Measurements from ENCODE around the gene SYCN.

Gene SYCN

GRCh38 chr19:39177736-39178135 is 26.3 kb downstream of the SYCN start:
- Histone ChIP-seq H3K27me3 (ENCODE audit: control insufficient read depth in 1 of 2, insufficient read depth in 1 of 2, low read length in 2 of 2) (no peaks in the 10 kb centered on the region), H3K27ac (ENCODE audit: low read length, poor library complexity, severe bottlenecking) (no peak overlapping the region), H3K4ac (ENCODE audit: low read depth in 1 of 2, low read length in 2 of 2) (no peak overlapping the region), H3K4me3 (ENCODE audit: insufficient read depth in 1 of 2, low read depth in 1 of 2, low read length in 2 of 2) (no peak overlapping the region), H2AFZ (ENCODE audit: low read depth, low read length) (no peak overlapping the region), H2BK5ac (ENCODE audit: low read depth, low read length, poor library complexity, severe bottlenecking) (no peak overlapping the region), H3K36me3 (ENCODE audit: control insufficient read depth in 1 of 2, insufficient read depth in 2 of 2, low read depth in 1 of 2, low read length in 2 of 2) (peaks cover 48 to 90% of the 10 kb centered on the region in 2 experiments), H3K18ac (ENCODE audit: low read depth in 1 of 2, low read length in 2 of 2) (no peak overlapping the region), H3K4me2 (ENCODE audit: low read length, poor library complexity, severe bottlenecking) (no peak overlapping the region), H3K79me1 (replicated peaks; ENCODE audit: low read length, poor library complexity, severe bottlenecking) (peaks cover 22% of the 10 kb centered on the region), H4K8ac (ENCODE audit: low read length) (no peak overlapping the region), H3K4me1 (ENCODE audit: control insufficient read depth, insufficient read depth, low read depth, low read length) (peaks cover 3% of the 10 kb centered on the region), H2BK12ac (ENCODE audit: low read length in 2 of 2) (no peak overlapping the region), H3K9ac (ENCODE audit: low read length) (no peak overlapping the region), H2BK15ac (ENCODE audit: low read depth, poor library complexity, severe bottlenecking) (no peak overlapping the region), H3K14ac (ENCODE audit: low read length in 2 of 2) (no peak overlapping the region), H3K9me3 (ENCODE audit: control insufficient read depth, low read length) (no peaks in the 10 kb centered on the region), H2BK120ac (ENCODE audit: low read depth, low read length) (no peak overlapping the region), H2AK5ac (ENCODE audit: low read length, severe bottlenecking) (no peak overlapping the region), H3K23ac (ENCODE audit: low read length in 2 of 2) (no peak overlapping the region), H4K91ac (ENCODE audit: low read length) (no peak overlapping the region)
- DNase-seq, result no peak
- 95% methylated on average over 10 of the region's 11 CpGs for WGBS

DNA sequence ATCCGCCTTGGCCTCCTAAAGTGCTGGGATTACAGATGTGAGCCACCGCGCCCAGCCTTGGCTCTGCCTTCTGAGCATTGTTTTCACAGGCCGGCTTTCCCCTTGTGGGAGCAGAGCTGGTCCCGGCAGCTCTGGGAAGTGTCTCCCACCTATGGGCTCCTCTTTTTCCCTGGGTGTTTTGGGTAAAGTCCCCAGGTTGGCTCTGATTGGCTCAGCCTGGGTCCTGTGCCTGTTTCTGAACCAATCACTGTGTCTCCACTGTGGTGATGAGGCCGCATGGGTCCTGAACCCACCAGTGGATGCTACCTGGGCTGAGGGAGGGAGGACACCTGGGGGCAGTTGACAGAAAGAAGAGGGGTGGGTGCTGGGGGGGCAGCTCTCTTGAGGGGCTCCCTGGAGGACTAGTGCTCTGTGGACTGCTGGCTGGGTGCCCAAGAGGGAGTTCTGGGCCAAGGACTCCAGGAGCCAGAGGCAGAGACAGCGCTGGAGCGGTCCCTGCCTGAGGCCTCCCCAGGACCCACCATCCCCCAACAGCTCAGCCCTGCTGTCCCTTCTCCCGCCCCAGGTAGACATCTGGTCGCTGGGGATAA is 26.9 kb downstream of the SYCN start:
- no peak overlapping the region for H3K4me3 ChIP-seq (ENCODE audit: insufficient read depth in 1 of 2, low read depth in 1 of 2, low read length in 2 of 2)
- H3K9ac ChIP-seq (ENCODE audit: low read length), result no peak overlapping the region
- H3K18ac ChIP-seq (ENCODE audit: low read depth in 1 of 2, low read length in 2 of 2), result no peak overlapping the region
- H3K27me3 ChIP-seq (ENCODE audit: control insufficient read depth in 1 of 2, insufficient read depth in 1 of 2, low read length in 2 of 2), result no peaks in the 10 kb centered on the region
- H4K91ac ChIP-seq (ENCODE audit: low read length), result no peak overlapping the region
- H2BK120ac ChIP-seq (ENCODE audit: low read depth, low read length), result no peak overlapping the region
- no peak overlapping the region for H2BK15ac ChIP-seq (ENCODE audit: low read depth, poor library complexity, severe bottlenecking)
- peaks cover 27% of the 10 kb centered on the region for H3K79me1 ChIP-seq (replicated peaks; ENCODE audit: low read length, poor library complexity, severe bottlenecking)
- H2BK5ac ChIP-seq (ENCODE audit: low read depth, low read length, poor library complexity, severe bottlenecking), result no peak overlapping the region
- H2AK5ac ChIP-seq (ENCODE audit: low read length, severe bottlenecking), result no peak overlapping the region
- H2AFZ ChIP-seq (ENCODE audit: low read depth, low read length), result no peak overlapping the region
- 97% methylated on average over 8 of the region's 10 CpGs for WGBS
- H3K4ac ChIP-seq (ENCODE audit: low read depth in 1 of 2, low read length in 2 of 2), result no peak overlapping the region
- peaks cover 48 to 95% of the 10 kb centered on the region in 2 experiments for H3K36me3 ChIP-seq (ENCODE audit: control insufficient read depth in 1 of 2, insufficient read depth in 2 of 2, low read depth in 1 of 2, low read length in 2 of 2)
- H3K4me2 ChIP-seq (ENCODE audit: low read length, poor library complexity, severe bottlenecking), result no peak overlapping the region
- DNase-seq, result no peak
- no peak overlapping the region for H3K23ac ChIP-seq (ENCODE audit: low read length in 2 of 2)
- H3K9me3 ChIP-seq (ENCODE audit: control insufficient read depth, low read length), result no peaks in the 10 kb centered on the region
- no peak overlapping the region for H4K8ac ChIP-seq (ENCODE audit: low read length)
- H2BK12ac ChIP-seq (ENCODE audit: low read length in 2 of 2), result no peak overlapping the region
- H3K14ac ChIP-seq (ENCODE audit: low read length in 2 of 2), result no peak overlapping the region
- H3K27ac ChIP-seq (ENCODE audit: low read length, poor library complexity, severe bottlenecking), result no peak overlapping the region
- peaks cover 6% of the 10 kb centered on the region for H3K4me1 ChIP-seq (ENCODE audit: control insufficient read depth, insufficient read depth, low read depth, low read length)

- H3K27ac ChIP-seq (ENCODE audit: low read length, poor library complexity, severe bottlenecking), result no peak overlapping the region
- no peak overlapping the region for H4K8ac ChIP-seq (ENCODE audit: low read length)
- no peaks in the 10 kb centered on the region for H3K9me3 ChIP-seq (ENCODE audit: control insufficient read depth, low read length)
- no peak overlapping the region for H2AK5ac ChIP-seq (ENCODE audit: low read length, severe bottlenecking)
- no peak overlapping the region for H3K9ac ChIP-seq (ENCODE audit: low read length)
- H2BK5ac ChIP-seq (ENCODE audit: low read depth, low read length, poor library complexity, severe bottlenecking), result no peak overlapping the region
- no peak overlapping the region for H3K23ac ChIP-seq (ENCODE audit: low read length in 2 of 2)
- H3K4me2 ChIP-seq (ENCODE audit: low read length, poor library complexity, severe bottlenecking), result no peak overlapping the region
- peaks cover 48 to 95% of the 10 kb centered on the region in 2 experiments for H3K36me3 ChIP-seq (ENCODE audit: control insufficient read depth in 1 of 2, insufficient read depth in 2 of 2, low read depth in 1 of 2, low read length in 2 of 2)
- no peak overlapping the region for H2BK15ac ChIP-seq (ENCODE audit: low read depth, poor library complexity, severe bottlenecking)
- H3K79me1 ChIP-seq (replicated peaks; ENCODE audit: low read length, poor library complexity, severe bottlenecking), result peaks cover 31% of the 10 kb centered on the region
- no peak for DNase-seq
- no peak overlapping the region for H2BK120ac ChIP-seq (ENCODE audit: low read depth, low read length)
- H3K14ac ChIP-seq (ENCODE audit: low read length in 2 of 2), result no peak overlapping the region
- no peaks in the 10 kb centered on the region for H3K27me3 ChIP-seq (ENCODE audit: control insufficient read depth in 1 of 2, insufficient read depth in 1 of 2, low read length in 2 of 2)
- H3K4me1 ChIP-seq (ENCODE audit: control insufficient read depth, insufficient read depth, low read depth, low read length), result peaks cover 19% of the 10 kb centered on the region
- H3K18ac ChIP-seq (ENCODE audit: low read depth in 1 of 2, low read length in 2 of 2), result no peak overlapping the region
- no peak overlapping the region for H2BK12ac ChIP-seq (ENCODE audit: low read length in 2 of 2)
- no peak overlapping the region for H2AFZ ChIP-seq (ENCODE audit: low read depth, low read length)
- H3K4me3 ChIP-seq (ENCODE audit: insufficient read depth in 1 of 2, low read depth in 1 of 2, low read length in 2 of 2), result no peak overlapping the region
- H3K4ac ChIP-seq (ENCODE audit: low read depth in 1 of 2, low read length in 2 of 2), result no peak overlapping the region
- no peak overlapping the region for H4K91ac ChIP-seq (ENCODE audit: low read length)
- 90% methylated on average over 7 of the region's 7 CpGs for whole genome bisulfite sequencing
Observed at GRCh38 chr19:39175564-39175963, 28.5 kb downstream of the SYCN start.

DNA sequence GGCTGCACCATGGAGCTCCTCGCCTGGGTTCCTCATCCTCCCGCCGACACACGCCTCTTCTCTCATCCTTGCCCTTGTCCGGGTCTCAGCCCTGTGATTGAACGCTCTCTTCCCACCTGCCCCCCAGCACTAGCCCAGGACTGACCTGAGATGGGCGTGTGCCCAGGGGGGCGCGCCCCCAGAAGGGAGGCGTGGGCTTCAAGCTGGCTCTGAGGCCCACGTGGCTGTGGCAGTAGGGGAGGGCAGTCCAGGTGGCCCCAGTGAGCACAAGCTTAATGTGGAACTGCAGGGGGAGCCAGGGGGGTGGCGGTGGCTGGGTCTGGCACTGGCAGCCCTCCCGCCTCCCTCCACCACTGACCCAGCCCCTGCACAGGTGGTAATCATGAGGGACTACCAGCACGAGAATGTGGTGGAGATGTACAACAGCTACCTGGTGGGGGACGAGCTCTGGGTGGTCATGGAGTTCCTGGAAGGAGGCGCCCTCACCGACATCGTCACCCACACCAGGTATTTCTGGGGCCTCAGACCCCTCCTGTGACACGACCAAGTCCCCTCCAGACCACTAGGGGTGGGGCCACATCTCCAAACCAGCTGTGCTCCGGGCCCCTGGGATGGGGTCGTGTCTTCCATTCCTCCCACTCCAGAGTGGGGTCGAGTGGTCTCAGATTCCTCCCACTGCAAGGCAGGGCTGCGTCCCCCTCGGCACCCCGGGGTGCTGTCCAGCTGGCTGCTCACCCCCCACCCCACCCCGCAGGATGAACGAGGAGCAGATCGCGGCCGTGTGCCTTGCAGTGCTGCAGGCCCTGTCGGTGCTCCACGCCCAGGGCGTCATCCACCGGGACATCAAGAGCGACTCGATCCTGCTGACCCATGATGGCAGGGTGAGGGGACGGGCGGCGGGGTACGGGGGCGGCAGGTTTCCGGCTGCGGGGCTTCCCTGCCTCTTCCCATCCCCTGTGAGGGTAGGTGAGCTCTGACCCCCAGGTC is 29.2 kb downstream of the SYCN start:
- WGBS, result 94% methylated on average over 40 of the region's 43 CpGs

More for the DNA sequence above, 29.2 kb downstream of the SYCN start:
- no peak overlapping the region for H3K18ac ChIP-seq (ENCODE audit: low read depth in 1 of 2, low read length in 2 of 2)
- no peak overlapping the region for H4K8ac ChIP-seq (ENCODE audit: low read length)
- H4K91ac ChIP-seq (ENCODE audit: low read length), result no peak overlapping the region
- no peak overlapping the region for H3K23ac ChIP-seq (ENCODE audit: low read length in 2 of 2)
- no peak overlapping the region for H2BK5ac ChIP-seq (ENCODE audit: low read depth, low read length, poor library complexity, severe bottlenecking)
- H2BK12ac ChIP-seq (ENCODE audit: low read length in 2 of 2), result no peak overlapping the region
- peaks cover 19% of the 10 kb centered on the region for H3K4me1 ChIP-seq (ENCODE audit: control insufficient read depth, insufficient read depth, low read depth, low read length)
- H3K27me3 ChIP-seq (ENCODE audit: control insufficient read depth in 1 of 2, insufficient read depth in 1 of 2, low read length in 2 of 2), result no peaks in the 10 kb centered on the region
- DNase-seq, result no peak
- H2BK120ac ChIP-seq (ENCODE audit: low read depth, low read length), result no peak overlapping the region
- no peak overlapping the region for H3K4ac ChIP-seq (ENCODE audit: low read depth in 1 of 2, low read length in 2 of 2)
- no peak overlapping the region for H2AFZ ChIP-seq (ENCODE audit: low read depth, low read length)
- no peak overlapping the region for H3K27ac ChIP-seq (ENCODE audit: low read length, poor library complexity, severe bottlenecking)
- no peak overlapping the region for H3K14ac ChIP-seq (ENCODE audit: low read length in 2 of 2)
- peaks cover 44 to 98% of the 10 kb centered on the region in 2 experiments for H3K36me3 ChIP-seq (ENCODE audit: control insufficient read depth in 1 of 2, insufficient read depth in 2 of 2, low read depth in 1 of 2, low read length in 2 of 2)
- no peaks in the 10 kb centered on the region for H3K9me3 ChIP-seq (ENCODE audit: control insufficient read depth, low read length)
- no peak overlapping the region for H3K9ac ChIP-seq (ENCODE audit: low read length)
- H3K4me3 ChIP-seq (ENCODE audit: insufficient read depth in 1 of 2, low read depth in 1 of 2, low read length in 2 of 2), result no peak overlapping the region
- no peak overlapping the region for H2AK5ac ChIP-seq (ENCODE audit: low read length, severe bottlenecking)
- H2BK15ac ChIP-seq (ENCODE audit: low read depth, poor library complexity, severe bottlenecking), result no peak overlapping the region
- H3K79me1 ChIP-seq (replicated peaks; ENCODE audit: low read length, poor library complexity, severe bottlenecking), result peaks cover 34% of the 10 kb centered on the region
- no peak overlapping the region for H3K4me2 ChIP-seq (ENCODE audit: low read length, poor library complexity, severe bottlenecking)
